Stimulated activated naive CD4-positive, alpha-beta T cell (primary cell): ENCODE results near the gene PCF11.
A peak's percentile ranks its signal among the peaks of the same experiment; 100 is the strongest.
"Not testable (repeated sequence)": the region's sequence is repeated elsewhere in the genome, so short reads cannot be mapped to it uniquely, and the experiment has no call there.

Experiments
- DNase-seq, 6 experiments: peaks; one replicate each; lab custom pipeline; 2025; lab: John Stamatoyannopoulos, UW

PCF11 gene

DNA sequence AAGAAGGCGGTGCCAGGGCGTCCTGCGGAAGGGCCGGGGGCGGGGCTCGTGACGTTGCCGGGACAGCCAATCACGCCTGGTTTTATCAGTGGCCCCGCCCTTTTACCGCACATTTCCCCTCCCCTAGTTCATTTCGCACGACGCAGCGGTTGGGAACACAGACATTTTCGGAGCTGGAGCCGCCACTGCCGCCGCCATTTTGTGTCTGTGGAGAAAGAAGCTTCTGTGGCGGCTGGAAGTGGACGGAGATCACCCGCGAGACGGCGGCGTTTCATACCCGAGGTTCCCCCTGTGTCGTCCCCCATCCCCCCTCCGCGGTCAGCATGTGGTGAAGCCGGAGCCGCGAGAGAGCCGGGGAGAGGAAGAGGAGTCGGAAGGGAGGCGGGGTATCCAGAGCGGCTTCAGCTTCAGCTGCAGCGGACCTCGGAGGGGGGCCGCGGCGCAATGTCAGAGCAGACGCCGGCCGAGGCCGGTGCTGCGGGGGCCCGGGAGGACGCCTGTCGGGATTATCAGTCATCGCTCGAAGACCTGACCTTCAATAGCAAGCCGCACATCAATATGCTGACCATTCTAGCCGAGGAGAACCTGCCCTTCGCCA lies at the start of gene PCF11:
Gene PCF11 (plus strand): TSS at position 136 of the 598 bp plus-strand sequence. CDS start 309 bp downstream, at position 445.
- no peak for DNase-seq

- no peak for DNase-seq
Observed at GRCh38 chr11:83112886-83113285, 44.0 kb upstream of the PCF11 start.

DNA sequence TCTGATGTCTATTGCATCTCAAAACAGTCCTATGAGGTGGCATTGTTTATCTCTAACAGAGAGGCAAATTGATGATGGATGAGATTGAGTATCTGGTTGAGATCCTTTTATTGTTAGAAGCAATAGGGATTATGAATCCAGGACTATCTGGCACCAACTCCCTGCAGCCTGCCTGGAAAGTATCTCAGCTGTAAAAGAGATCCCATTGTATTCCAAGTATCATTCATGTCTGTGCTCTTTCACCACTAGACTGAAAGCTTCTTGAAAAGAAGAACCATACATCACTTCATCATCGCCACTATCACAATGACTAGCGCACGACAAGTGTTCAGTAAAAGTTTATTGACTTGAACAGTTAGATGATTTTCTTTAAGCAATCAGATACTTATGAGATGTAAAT lies 41.9 kb upstream of the PCF11 start:
- no peak for DNase-seq

DNA sequence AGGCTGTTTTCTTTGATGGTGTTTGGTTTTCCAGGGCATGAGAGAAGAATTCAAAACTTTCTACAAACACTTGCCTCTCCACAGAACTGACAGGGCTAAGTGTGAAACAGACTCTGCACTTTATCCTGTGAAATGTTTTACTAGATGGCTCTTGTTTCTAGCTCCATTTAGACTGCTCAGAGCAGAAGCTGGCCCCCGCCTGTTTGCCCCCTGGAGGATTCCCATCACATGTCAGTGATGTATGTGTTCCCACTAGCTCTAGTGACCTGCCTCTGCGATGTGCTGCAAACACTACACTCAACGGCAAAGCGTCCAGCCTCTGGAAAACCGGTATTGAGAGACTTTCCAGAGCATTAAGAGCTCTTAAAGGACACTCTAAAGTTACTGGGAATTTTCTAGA lies 41.4 kb upstream of the PCF11 start:
- no peak for DNase-seq

DNA sequence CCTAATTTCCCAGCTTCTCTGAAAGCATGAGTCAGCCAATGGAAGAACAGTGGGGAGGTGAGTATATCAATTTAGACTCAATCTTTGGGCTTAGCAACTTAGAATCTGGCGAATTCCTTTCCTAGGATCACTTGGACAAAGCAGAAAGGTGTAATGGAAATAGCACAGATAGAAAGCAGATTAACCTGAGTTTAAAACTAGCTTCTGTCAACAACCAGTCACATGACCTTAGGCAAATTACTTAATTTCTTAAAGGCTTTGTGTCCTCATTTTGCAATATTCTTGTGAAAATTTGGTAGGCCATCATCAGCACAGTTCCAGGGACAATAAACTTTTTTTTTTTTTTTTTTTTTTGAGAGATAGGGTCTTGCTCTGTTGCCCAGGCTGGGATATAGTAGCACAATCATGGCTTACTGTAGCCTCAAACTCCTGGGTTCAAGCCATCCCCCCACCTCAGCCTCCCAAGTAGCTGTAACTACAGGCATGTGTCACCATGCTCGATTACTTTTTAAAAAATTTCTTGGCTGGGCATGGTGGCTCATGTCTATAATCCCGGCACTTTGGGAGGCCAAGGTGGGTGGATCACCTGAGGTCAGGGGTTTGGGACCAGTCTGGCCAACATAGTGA lies 40.8 kb upstream of the PCF11 start:
- DNase-seq, result no peak

GRCh38 chr11:83118814-83119213 lies 38.1 kb upstream of the PCF11 start:
- no peak for DNase-seq

GRCh38 chr11:83119216-83119615 lies 37.7 kb upstream of the PCF11 start:
- DNase-seq, result no peak

DNA sequence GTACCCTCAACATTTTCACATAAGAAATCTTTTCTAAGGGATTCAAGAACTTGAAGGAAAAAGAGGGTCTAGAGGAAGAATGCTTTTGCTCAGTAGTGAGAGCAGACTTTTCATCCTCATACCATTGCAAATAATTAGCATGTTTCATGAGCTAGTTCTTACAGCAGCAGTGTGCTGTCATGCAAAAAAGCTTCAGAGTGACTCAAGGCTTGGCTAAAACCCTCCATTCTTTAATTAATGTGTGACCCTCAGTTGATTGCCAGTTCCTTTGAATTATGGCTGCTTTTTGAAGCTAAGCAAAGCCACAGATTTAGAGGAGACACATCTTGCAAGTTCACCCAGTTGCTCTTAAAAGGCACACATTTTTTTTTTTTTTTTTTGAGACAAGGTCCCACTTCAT lies 36.6 kb upstream of the PCF11 start:
- DNase-seq, result no peak

GRCh38 chr11:83122050-83122449 lies 34.9 kb upstream of the PCF11 start:
- no peak for DNase-seq

- peak in 2 of 6 experiments; percentile 12 to 21 for DNase-seq
Observed at GRCh38 chr11:83122766-83123165, 34.2 kb upstream of the PCF11 start.

DNA sequence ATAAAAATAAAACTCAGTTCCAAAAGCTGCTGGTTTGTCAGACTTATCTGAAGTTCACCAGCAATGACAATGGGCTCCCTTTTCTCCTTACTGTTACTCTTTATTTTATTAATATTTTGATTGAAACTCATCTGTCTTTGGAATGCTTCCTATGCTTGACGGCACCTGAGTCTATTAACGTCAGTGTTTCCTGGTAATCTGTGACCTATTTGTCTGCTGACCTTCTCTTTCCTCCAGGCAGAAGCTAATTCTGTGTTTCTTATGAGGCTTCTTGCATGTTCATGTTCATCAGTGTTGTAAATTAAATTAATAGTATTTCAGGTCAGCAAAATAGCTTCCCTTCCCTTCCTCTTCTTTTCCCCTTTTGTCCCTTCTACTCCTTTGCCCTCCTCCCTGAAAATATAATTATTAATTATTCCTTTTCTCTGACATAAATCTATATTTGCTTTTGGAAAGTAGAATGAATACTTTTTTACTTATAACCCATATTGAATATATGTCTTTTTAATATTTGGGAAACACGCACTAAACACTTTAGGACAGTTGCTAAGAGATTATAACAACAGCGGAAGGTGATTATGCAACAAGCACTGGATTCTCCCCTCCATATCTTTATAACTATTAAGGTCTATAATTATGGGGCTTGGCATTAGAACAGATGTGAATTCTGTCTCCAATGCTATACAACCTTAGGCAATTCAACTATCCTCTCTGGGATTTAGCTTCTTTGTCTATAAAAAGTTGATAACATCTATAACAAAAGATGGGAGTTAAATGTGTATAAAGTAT lies 32.1 kb upstream of the PCF11 start:
- DNase-seq, result no peak

DNA sequence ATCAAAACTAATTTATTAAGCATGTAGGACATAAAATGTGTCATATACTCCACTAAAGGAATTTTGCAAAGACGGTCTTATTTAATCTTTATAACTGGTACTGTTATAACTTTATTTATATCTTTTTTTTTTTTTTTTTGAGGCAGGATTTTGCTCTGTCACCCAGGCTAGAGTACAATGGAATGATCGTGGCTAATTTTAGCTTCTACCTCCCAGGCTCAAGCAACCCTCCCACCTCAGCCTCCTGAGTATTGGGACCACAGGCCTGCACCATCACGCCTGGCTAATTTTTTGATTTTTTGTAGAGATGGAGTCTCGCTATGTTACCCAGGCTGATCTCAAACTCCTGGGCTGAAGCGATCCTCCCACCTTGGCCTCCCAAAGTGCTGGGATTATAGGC lies 31.4 kb upstream of the PCF11 start:
- DNase-seq, result no peak

DNA sequence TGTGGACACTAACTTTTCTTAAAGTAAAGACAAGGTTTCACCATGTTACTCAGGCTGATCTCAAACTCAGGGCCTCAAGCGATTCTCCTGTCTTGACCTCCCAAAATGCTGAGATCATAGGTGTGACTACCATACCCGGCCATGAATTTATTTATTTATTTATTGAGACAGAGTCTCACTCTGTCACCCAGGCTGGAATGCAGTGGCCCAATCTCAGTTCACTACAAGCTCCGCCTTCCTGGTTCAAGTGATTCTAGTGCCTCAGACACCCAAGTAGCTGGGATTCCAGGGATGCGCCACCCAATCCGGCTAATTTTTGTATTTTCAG lies 29.7 kb upstream of the PCF11 start:
- DNase-seq, result no peak

DNA sequence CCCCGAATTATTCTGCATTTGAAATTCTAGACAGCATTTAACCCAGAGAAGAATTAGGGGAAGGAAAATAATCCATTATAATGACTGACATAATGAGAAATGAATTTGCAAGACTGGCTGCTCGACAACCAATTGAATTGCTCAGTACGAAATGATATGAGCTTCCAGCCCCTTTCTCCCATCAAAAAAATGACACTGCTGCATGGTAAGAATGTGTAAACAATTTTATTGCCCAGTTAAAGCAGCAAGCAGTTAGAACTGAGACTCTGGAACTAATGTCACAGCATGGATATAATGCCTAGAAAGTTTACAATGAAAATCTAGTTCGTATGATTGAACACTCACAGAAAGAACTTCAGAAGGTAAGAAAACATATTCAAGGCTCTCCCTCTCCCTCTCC lies 24.7 kb upstream of the PCF11 start:
- no peak for DNase-seq

GRCh38 chr11:83133266-83133665 lies 23.7 kb upstream of the PCF11 start:
- DNase-seq, result not testable (repeated sequence)

DNA sequence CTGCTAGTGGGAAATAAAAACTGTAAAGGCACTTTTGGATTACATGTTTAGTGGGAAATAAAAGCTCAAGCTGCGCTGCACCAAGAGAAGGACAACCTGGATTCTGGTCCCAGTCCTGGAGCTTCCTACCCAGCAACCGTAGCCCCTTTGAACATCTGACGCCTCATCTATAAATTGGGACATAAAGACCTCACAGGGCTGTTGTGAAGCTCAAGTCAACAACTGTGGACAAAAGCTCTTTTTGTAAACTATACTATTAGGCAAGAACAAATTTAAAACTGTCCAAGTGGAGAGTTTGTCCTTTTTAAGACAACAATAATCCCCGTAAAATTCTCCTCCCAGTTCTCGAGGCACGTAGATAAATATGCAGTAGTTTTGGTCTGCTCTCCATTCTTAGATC lies 17.6 kb upstream of the PCF11 start:
- DNase-seq, result no peak

- DNase-seq, result no peak
Observed at GRCh38 chr11:83140691-83141455, 16.1 kb upstream of the PCF11 start.

DNA sequence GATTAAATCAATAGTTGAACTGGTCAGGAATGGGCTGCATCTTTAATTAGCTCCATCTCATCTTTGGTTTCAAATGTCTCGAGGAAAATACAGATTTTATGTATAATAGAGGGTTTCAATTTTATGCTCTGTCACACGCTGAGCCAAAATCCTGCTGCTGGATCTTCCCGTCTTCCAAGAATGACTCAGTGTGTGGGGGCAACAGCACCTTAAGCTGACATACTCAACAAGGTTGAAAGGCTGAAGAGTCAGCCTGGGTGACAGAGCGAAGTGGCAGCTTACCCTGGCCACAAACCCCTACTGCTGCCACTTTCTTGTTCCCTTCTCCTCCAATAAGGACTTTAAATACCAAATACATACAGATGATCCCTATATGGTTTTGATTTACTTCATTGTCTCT lies 9.0 kb upstream of the PCF11 start:
- no peak for DNase-seq

DNA sequence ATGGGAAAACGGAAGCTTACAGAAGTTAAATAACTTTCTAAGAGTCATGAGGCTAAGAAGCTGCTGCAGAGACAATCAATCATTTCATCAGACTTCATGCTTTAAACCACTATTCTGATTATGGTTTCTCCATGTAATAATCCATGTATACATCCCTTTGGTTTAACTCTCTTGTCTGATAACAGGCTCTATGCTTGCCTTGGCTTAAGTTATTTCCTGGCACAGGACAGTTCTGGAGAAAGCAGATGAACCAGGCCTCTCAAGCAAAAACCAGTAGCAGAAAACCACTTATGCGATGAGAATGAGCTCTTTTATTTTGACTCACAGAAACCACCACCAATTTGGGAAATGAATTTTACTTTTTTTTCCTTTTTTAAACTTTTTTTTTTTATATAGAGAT lies 6.5 kb upstream of the PCF11 start:
- DNase-seq, result no peak

GRCh38 chr11:83151274-83151977 lies 5.5 kb upstream of the PCF11 start:
- no peak for DNase-seq

GRCh38 chr11:83152264-83152663 lies 4.7 kb upstream of the PCF11 start:
- no peak for DNase-seq

DNA sequence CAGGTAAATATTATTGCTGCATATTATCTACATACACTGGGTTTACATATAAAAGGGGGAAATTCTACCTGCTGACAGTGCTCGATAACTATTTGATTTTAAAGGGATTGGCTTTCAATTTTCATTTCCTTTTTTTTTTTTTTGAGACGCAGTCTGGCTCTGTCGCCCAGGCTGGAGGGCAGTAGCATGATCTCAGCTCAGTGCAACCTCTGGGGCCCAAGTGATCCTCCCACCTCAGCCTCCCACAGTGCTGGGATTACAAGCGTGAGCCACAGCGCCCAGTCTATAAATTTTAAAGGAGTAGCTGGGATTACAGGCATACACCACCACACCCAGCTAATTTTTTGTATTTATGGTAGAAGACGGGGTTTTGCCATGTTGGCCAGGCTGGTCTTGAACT lies 3.2 kb upstream of the PCF11 start:
- DNase-seq, result no peak
